Measurements from ENCODE around the gene SOAT1.
"Not testable (repeated sequence)": the region's sequence is repeated elsewhere in the genome, so short reads cannot be mapped to it uniquely, and the experiment has no call there.

SOAT1 gene

GRCh38 chr1:179352236-179352635, 58.6 kb downstream of the SOAT1 start:
- peaks cover 4% of the 10 kb centered on the region for H3K4me1 ChIP-seq (ENCODE audit: control insufficient read depth, insufficient read depth, low read length, poor library complexity, severe bottlenecking)
- H3K36me3 ChIP-seq (ENCODE audit: control insufficient read depth, insufficient read depth, low read length), result peaks cover 27% of the 10 kb centered on the region
- no peak overlapping the region for H3K4me3 ChIP-seq (ENCODE audit: extremely low read depth, insufficient read depth, low read length, poor library complexity, severe bottlenecking)
- no peaks in the 10 kb centered on the region for H3K9me3 ChIP-seq (ENCODE audit: control insufficient read depth, low read length)
- 80% methylated on average over 1 of the region's 2 CpGs; no CpG with 5 or more reads in 1 of the 2 experiments for WGBS, 2 experiments (ENCODE audit: insufficient coverage in 2 of 2)
- H3K27ac ChIP-seq (ENCODE audit: low read depth, low read length, severe bottlenecking), result no peak overlapping the region

- H3K27ac ChIP-seq (ENCODE audit: low read depth, low read length, severe bottlenecking), result peak overlapping the region; percentile 55
- H3K4me1 ChIP-seq (ENCODE audit: control insufficient read depth, insufficient read depth, low read length, poor library complexity, severe bottlenecking), result peaks cover 4% of the 10 kb centered on the region
- no peak overlapping the region for H3K4me3 ChIP-seq (ENCODE audit: extremely low read depth, insufficient read depth, low read length, poor library complexity, severe bottlenecking)
- H3K9me3 ChIP-seq (ENCODE audit: control insufficient read depth, low read length), result no peaks in the 10 kb centered on the region
- WGBS, 2 experiments (ENCODE audit: insufficient coverage in 2 of 2), result 95% methylated on average over 4 of the region's 5 CpGs; no CpG with 5 or more reads in 1 of the 2 experiments
- peaks cover 23% of the 10 kb centered on the region for H3K36me3 ChIP-seq (ENCODE audit: control insufficient read depth, insufficient read depth, low read length)
These were observed 59.9 kb downstream of the SOAT1 start for GRCh38 chr1:179353546-179353945.

GRCh38 chr1:179361631-179362030, 68.0 kb downstream of the SOAT1 start:
- H3K4me1 ChIP-seq (ENCODE audit: control insufficient read depth, insufficient read depth, low read length, poor library complexity, severe bottlenecking); H3K27ac ChIP-seq (ENCODE audit: low read depth, low read length, severe bottlenecking); H3K4me3 ChIP-seq (ENCODE audit: extremely low read depth, insufficient read depth, low read length, poor library complexity, severe bottlenecking); H3K9me3 ChIP-seq (ENCODE audit: control insufficient read depth, low read length); H3K36me3 ChIP-seq (ENCODE audit: control insufficient read depth, insufficient read depth, low read length): not testable (repeated sequence)
- WGBS, 2 experiments (ENCODE audit: insufficient coverage in 2 of 2), result 100% methylated on average over 2 of the region's 2 CpGs; no CpG with 5 or more reads in 1 of the 2 experiments

- H3K9me3 ChIP-seq (ENCODE audit: control insufficient read depth, low read length), result no peaks in the 10 kb centered on the region
- H3K27ac ChIP-seq (ENCODE audit: low read depth, low read length, severe bottlenecking), result peak within 1 kb of the TSS; percentile 96
- peaks cover 4% of the 10 kb centered on the region for H3K4me1 ChIP-seq (ENCODE audit: control insufficient read depth, insufficient read depth, low read length, poor library complexity, severe bottlenecking)
- no peaks in the 10 kb centered on the region for H3K36me3 ChIP-seq (ENCODE audit: control insufficient read depth, insufficient read depth, low read length)
- 11% methylated on average over 32 to 33 of the region's 43 CpGs for WGBS, 2 experiments (ENCODE audit: insufficient coverage in 2 of 2)
- H3K4me3 ChIP-seq (ENCODE audit: extremely low read depth, insufficient read depth, low read length, poor library complexity, severe bottlenecking), result peak within 1 kb of the TSS; percentile 73
These were observed 71.9 kb downstream of the SOAT1 start, which contains the start of gene AXDND1 for GRCh38 chr1:179365342-179366092. Gene AXDND1, plus strand, starts transcription at chr1:179365971. Its CDS starts 539 bp downstream, at chr1:179366510.

DNA sequence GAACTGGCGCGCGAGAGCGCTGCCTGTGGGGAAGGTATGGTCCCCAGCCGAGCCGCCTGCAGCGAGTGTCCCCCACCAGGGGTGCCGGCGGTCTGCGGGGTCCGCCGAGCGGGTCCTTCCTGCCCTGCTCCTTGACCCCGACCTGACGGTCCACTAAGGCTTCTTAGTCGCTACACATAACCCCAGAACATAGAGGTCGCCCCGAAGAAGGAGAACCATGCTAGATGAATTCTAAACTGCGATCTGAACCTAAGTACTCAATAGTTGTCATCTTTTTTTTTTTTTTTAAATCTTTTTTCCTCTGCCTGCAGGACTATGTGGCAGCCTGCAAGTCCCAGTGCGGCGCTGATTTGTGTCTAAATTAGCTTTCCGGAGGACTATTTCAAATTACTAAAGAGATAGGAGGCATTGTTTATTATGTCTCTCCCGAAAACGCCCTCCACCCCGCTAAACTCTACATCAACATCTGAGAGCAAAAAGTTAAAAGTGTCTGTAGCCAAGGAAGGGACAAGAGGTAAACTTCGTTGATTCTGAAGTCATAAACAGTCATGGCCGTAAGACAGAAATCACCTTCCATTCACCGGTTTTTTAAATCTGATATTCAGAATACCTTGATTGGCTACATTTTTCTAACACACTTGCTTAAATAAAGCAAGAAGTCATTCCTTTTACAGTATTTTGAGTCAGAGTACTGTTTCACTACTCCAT, 72.7 kb downstream of the SOAT1 start:
- WGBS, 2 experiments (ENCODE audit: insufficient coverage in 2 of 2), result 6 to 14% methylated on average over 17 to 19 of the region's 28 CpGs
- H3K9me3 ChIP-seq (ENCODE audit: control insufficient read depth, low read length), result no peaks in the 10 kb centered on the region
- peak overlapping the region; percentile 73 for H3K4me3 ChIP-seq (ENCODE audit: extremely low read depth, insufficient read depth, low read length, poor library complexity, severe bottlenecking)
- no peaks in the 10 kb centered on the region for H3K36me3 ChIP-seq (ENCODE audit: control insufficient read depth, insufficient read depth, low read length)
- H3K4me1 ChIP-seq (ENCODE audit: control insufficient read depth, insufficient read depth, low read length, poor library complexity, severe bottlenecking), result peaks cover 4% of the 10 kb centered on the region
- peak overlapping the region; percentile 96 for H3K27ac ChIP-seq (ENCODE audit: low read depth, low read length, severe bottlenecking)

GRCh38 chr1:179369751-179370341, 76.2 kb downstream of the SOAT1 start:
- WGBS, 2 experiments (ENCODE audit: insufficient coverage in 2 of 2), result no CpG with 5 or more reads among the region's 4 CpGs
- H3K27ac ChIP-seq (ENCODE audit: low read depth, low read length, severe bottlenecking), result no peak overlapping the region

DNA sequence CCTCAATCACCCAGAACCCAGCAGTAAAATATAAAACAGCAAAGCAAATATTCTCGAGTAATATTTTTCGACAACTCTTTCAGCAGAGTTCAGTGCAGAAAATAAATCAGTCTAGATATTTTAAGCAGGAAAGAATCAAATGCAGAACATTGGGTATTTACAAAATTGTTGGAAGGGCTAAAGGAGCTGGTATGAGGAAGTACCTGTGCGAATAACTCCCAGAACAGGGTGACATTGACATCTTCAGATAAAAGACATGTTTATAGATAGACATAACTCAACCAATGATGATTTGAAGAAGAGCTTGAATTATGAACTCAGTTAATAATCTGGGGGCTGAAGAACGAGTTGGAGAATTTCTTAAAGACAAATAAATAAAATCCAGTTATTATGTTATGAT, 78.6 kb downstream of the SOAT1 start:
- H3K27ac ChIP-seq (ENCODE audit: low read depth, low read length, severe bottlenecking), result no peak overlapping the region
- no peaks in the 10 kb centered on the region for H3K36me3 ChIP-seq (ENCODE audit: control insufficient read depth, insufficient read depth, low read length)
- no CpG with 5 or more reads among the region's 4 CpGs for WGBS, 2 experiments (ENCODE audit: insufficient coverage in 2 of 2)
- H3K4me1 ChIP-seq (ENCODE audit: control insufficient read depth, insufficient read depth, low read length, poor library complexity, severe bottlenecking), result no peaks in the 10 kb centered on the region
- no peak overlapping the region for H3K4me3 ChIP-seq (ENCODE audit: extremely low read depth, insufficient read depth, low read length, poor library complexity, severe bottlenecking)
- H3K9me3 ChIP-seq (ENCODE audit: control insufficient read depth, low read length), result no peaks in the 10 kb centered on the region

More at GRCh38 chr1:179369751-179370341, 76.2 kb downstream of the SOAT1 start:
- H3K9me3 ChIP-seq (ENCODE audit: control insufficient read depth, low read length), result no peaks in the 10 kb centered on the region
- H3K4me3 ChIP-seq (ENCODE audit: extremely low read depth, insufficient read depth, low read length, poor library complexity, severe bottlenecking), result no peak overlapping the region
- H3K36me3 ChIP-seq (ENCODE audit: control insufficient read depth, insufficient read depth, low read length), result no peaks in the 10 kb centered on the region
- H3K4me1 ChIP-seq (ENCODE audit: control insufficient read depth, insufficient read depth, low read length, poor library complexity, severe bottlenecking), result peaks cover 4% of the 10 kb centered on the region

DNA sequence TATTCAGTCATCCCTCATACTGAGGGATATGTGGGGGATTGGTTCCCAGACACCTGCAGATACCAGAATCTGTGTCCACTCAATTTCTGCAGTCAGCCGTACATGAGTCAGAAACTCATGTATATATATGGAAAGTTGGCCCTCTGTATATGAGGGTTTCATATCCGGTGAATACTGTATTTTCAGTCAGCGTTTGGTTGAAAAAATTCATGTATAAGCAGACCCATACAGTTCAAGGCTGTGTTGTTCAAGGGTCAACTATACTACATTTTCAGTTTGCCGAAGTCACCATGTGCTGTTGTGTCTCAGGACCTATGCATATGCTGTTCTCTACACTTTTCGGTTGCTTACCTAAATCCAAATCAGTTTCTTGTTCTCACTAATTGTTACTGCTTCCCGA, 82.6 kb downstream of the SOAT1 start:
- Histone ChIP-seq H3K4me3 (ENCODE audit: extremely low read depth, insufficient read depth, low read length, poor library complexity, severe bottlenecking) (no peak overlapping the region), H3K9me3 (ENCODE audit: control insufficient read depth, low read length) (no peaks in the 10 kb centered on the region), H3K27ac (ENCODE audit: low read depth, low read length, severe bottlenecking) (no peak overlapping the region), H3K4me1 (ENCODE audit: control insufficient read depth, insufficient read depth, low read length, poor library complexity, severe bottlenecking) (no peaks in the 10 kb centered on the region), H3K36me3 (ENCODE audit: control insufficient read depth, insufficient read depth, low read length) (no peaks in the 10 kb centered on the region)
- 96 to 97% methylated on average over 3 to 4 of the region's 6 CpGs for WGBS, 2 experiments (ENCODE audit: insufficient coverage in 2 of 2)

DNA sequence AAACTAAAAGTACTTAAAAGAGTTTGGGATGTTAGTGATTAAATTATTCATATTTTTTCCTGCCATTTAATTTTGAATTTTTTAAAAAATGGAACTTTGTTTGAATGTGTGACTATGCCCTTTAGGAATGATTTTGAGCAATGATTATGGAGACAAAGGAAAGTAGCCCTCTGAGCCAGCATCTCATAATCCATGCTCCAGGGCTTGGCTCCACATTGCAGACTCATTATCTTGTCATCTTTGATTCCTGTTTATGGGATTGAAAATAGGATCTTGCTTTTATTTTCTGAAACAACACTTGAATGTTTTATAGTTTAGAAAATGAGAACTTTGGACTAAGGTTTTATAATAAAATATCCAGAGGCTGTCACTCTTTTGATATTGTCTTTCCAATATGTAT, 86.7 kb downstream of the SOAT1 start:
- H3K27ac ChIP-seq (ENCODE audit: low read depth, low read length, severe bottlenecking), result no peak overlapping the region
- no peaks in the 10 kb centered on the region for H3K9me3 ChIP-seq (ENCODE audit: control insufficient read depth, low read length)
- no peaks in the 10 kb centered on the region for H3K4me1 ChIP-seq (ENCODE audit: control insufficient read depth, insufficient read depth, low read length, poor library complexity, severe bottlenecking)
- no peak overlapping the region for H3K4me3 ChIP-seq (ENCODE audit: extremely low read depth, insufficient read depth, low read length, poor library complexity, severe bottlenecking)
- no peaks in the 10 kb centered on the region for H3K36me3 ChIP-seq (ENCODE audit: control insufficient read depth, insufficient read depth, low read length)

GRCh38 chr1:179384027-179384426, 90.4 kb downstream of the SOAT1 start:
- Histone ChIP-seq H3K27ac (ENCODE audit: low read depth, low read length, severe bottlenecking) (no peak overlapping the region), H3K9me3 (ENCODE audit: control insufficient read depth, low read length) (no peaks in the 10 kb centered on the region), H3K36me3 (ENCODE audit: control insufficient read depth, insufficient read depth, low read length) (no peaks in the 10 kb centered on the region), H3K4me1 (ENCODE audit: control insufficient read depth, insufficient read depth, low read length, poor library complexity, severe bottlenecking) (no peaks in the 10 kb centered on the region), H3K4me3 (ENCODE audit: extremely low read depth, insufficient read depth, low read length, poor library complexity, severe bottlenecking) (no peak overlapping the region)
- 100% methylated on average over 1 of the region's 1 CpG for WGBS, 2 experiments (ENCODE audit: insufficient coverage in 2 of 2)

Data from mesodermal cell (in vitro differentiated cells).